CD14-positive monocyte (primary cell): ENCODE data around the gene SLC25A33. TPM values are rescaled to one million over a fixed set of nuclear protein-coding genes. Genes with fewer than 3 reads are reported as not detected.
A peak's percentile ranks its signal among the peaks of the same experiment; 100 is the strongest.

Source experiments
- DNase-seq, 3 donors: peaks; one replicate each; pipeline ENCODE4 v3.0.0-alpha.2; 2011 to 2022
- H2AFZ ChIP-seq: 2 replicates; pipeline ENCODE4 v1.6.0; 2012; ENCODE audit warnings: mild to moderate bottlenecking, low read depth, low read length, inconsistent platforms; ENCODE audit not compliant: insufficient read depth, poor library complexity, severe bottlenecking
- H3K27ac ChIP-seq, 2 donors: 1 replicate in 1 of 2; 2 replicates in 1 of 2; pipeline ENCODE4 v1.5.1; 2012 to 2013; ENCODE audit warnings: low read length in 2 of 2, control low read depth in 1 of 2, inconsistent platforms in 1 of 2, low read depth in 1 of 2, mild to moderate bottlenecking in 1 of 2
- H3K27me3 ChIP-seq, 2 donors: one replicate each; pipeline versions ENCODE4 v1.6.0 to v1.6.1; 2011 to 2013; ENCODE audit warnings: low read length in 2 of 2; ENCODE audit not compliant: control insufficient read depth in 2 of 2, insufficient read depth in 2 of 2
- H3K36me3 ChIP-seq, 2 donors: replicated peaks in 1 of 2; 1 replicate in 1 of 2; 2 replicates in 1 of 2; pipeline versions ENCODE4 v1.5.1 to v1.6.1; 2012 to 2013; ENCODE audit warnings: low read length in 2 of 2, control low read depth in 1 of 2, inconsistent platforms in 1 of 2, mild to moderate bottlenecking in 1 of 2; ENCODE audit not compliant: insufficient read depth in 2 of 2, control insufficient read depth in 1 of 2
- H3K4me1 ChIP-seq, 2 donors: 1 replicate in 1 of 2; 2 replicates in 1 of 2; pipeline versions ENCODE4 v1.5.1 to v1.6.1; 2012 to 2013; ENCODE audit warnings: low read length in 2 of 2, control low read depth in 1 of 2, inconsistent platforms in 1 of 2, mild to moderate bottlenecking in 1 of 2, moderate library complexity in 1 of 2; ENCODE audit not compliant: insufficient read depth in 2 of 2, control insufficient read depth in 1 of 2
- H3K4me2 ChIP-seq: replicated peaks from 2 replicates; pipeline ENCODE3; 2012; ENCODE audit warnings: low read length, moderate library complexity, mild to moderate bottlenecking; ENCODE audit not compliant: poor library complexity, severe bottlenecking; ENCODE audit errors: extremely low read depth
- H3K4me3 ChIP-seq, 3 experiments: fragments of 200-600 bp in 1 of 3; sonication (generic) in 1 of 3; replicated peaks in 1 of 3; 1 replicate in 2 of 3; 2 replicates in 1 of 3; pipeline ENCODE4 v1.5.1; 2011 to 2013; ENCODE audit warnings: low read length in 3 of 3, mild to moderate bottlenecking in 3 of 3, control low read depth in 2 of 3, low read depth in 2 of 3, inconsistent platforms in 1 of 3, moderate library complexity in 1 of 3
- H3K79me2 ChIP-seq: 2 replicates; pipeline ENCODE4 v1.6.0; 2012; ENCODE audit warnings: mild to moderate bottlenecking, control low read depth, inconsistent platforms, low read length, moderate library complexity; ENCODE audit not compliant: insufficient read depth
- H3K9ac ChIP-seq: 2 replicates; pipeline ENCODE4 v1.6.0; 2017; ENCODE audit warnings: low read length, mild to moderate bottlenecking; ENCODE audit not compliant: insufficient read depth, poor library complexity, severe bottlenecking
- H3K9me3 ChIP-seq, 2 donors: replicated peaks in 1 of 2; 1 replicate in 1 of 2; 2 replicates in 1 of 2; pipeline versions ENCODE4 v1.5.1 to v1.6.1; 2012 to 2013; ENCODE audit warnings: low read length in 2 of 2, control low read depth in 1 of 2; ENCODE audit not compliant: control insufficient read depth in 1 of 2, insufficient read depth in 1 of 2
- H4K20me1 ChIP-seq: 2 replicates; pipeline ENCODE4 v1.6.0; 2012; ENCODE audit warnings: mild to moderate bottlenecking, low read length, control low read depth, moderate library complexity; ENCODE audit not compliant: insufficient read depth
- H3K27ac Mint-ChIP-seq, 7 donors: one replicate each; pipeline ENCODE4 v1.8.0; 2020; ENCODE audit warnings: mild to moderate bottlenecking in 7 of 7, mixed read lengths in 7 of 7, moderate library complexity in 6 of 7, inconsistent platforms in 2 of 7
- H3K27me3 Mint-ChIP-seq, 3 donors: one replicate each; pipeline ENCODE4 v1.8.0; 2021 to 2022; ENCODE audit warnings: low read depth in 3 of 3, mild to moderate bottlenecking in 3 of 3, mixed read lengths in 3 of 3, moderate library complexity in 3 of 3, inconsistent platforms in 1 of 3
- H3K36me3 Mint-ChIP-seq, 2 donors: one replicate each; pipeline ENCODE4 v1.8.0; 2020; ENCODE audit warnings: mixed read lengths in 2 of 2, inconsistent platforms in 1 of 2, mild to moderate bottlenecking in 1 of 2
- H3K4me1 Mint-ChIP-seq: one replicate; pipeline ENCODE4 v1.8.0; 2020; ENCODE audit warnings: mild to moderate bottlenecking, mixed read lengths
- H3K4me3 Mint-ChIP-seq, 2 donors: one replicate each; pipeline ENCODE4 v1.8.0; 2020; ENCODE audit warnings: mild to moderate bottlenecking in 2 of 2, mixed read lengths in 2 of 2, moderate library complexity in 1 of 2
- H3K9me3 Mint-ChIP-seq, 7 donors: one replicate each; pipeline ENCODE4 v1.8.0; 2020 to 2022; ENCODE audit warnings: mixed read lengths in 7 of 7, mild to moderate bottlenecking in 6 of 7, moderate library complexity in 6 of 7, inconsistent platforms in 2 of 7
- WGBS: methylation state at CpG from one replicate; pipeline ENCODE4 v1.1.5; 2013; ENCODE audit warnings: missing lambda C conversion rate; ENCODE audit not compliant: insufficient coverage; 5-methylcytosine and 5-hydroxymethylcytosine counted together
- intact Hi-C, 2 donors: fragments of 100-400 bp; cut with micrococcal nuclease; formaldehyde crosslinking; loops; one replicate each; pipeline versions ENCODE4 v1.15.0 to v1.15.1; 2023
- polyA plus RNA-seq, 3 donors: library from polyadenylated mRNA; depleted of rRNA in 1 of 3; unstranded in 2 of 3; stranded (reverse) in 1 of 3; fragments of 300-500 nt in 2 of 3; fragments of >200 nt in 1 of 3; fragmentation: Illumina TruSeq in 2 of 3; gene quantifications; 1 replicate in 2 of 3; 2 replicates in 1 of 3; pipeline ENCODE4 v1.2.3, GENCODE V29; 2012 to 2021
- TF ChIP-seq, protein P1 (sequence below): fragments of 200-600 bp; IDR thresholded peaks from one replicate; pipeline ENCODE4 v1.8.0; 2022; ENCODE audit warnings: antibody characterized with exemption, mild to moderate bottlenecking

Gene SLC25A33
- polyA plus RNA-seq, 3 donors, result 2.3 to 6.4 (median 4.4) TPM

DNA sequence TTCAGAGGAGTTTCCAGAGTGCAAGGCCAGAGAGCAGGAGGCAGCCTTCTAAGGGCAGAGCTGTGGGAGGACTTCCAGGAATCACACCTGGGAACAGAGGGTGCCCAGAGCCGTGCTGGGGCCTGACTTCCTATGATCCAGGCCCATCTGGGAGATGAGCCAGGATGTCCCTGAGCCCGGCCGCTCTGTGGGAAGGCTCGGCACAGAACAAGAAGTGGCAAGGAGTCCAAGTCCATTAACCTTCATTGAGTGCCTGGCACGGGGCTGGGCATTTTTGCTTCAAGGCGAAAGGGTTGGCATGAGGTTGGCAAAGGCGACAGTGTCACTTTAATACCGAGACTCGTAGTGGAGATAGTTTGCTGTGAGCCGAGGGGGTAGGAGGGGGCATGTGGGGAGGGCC lies 67.7 kb downstream of the SLC25A33 start:
- Histone ChIP-seq H3K27ac (no peak overlapping the region), H3K36me3 (peaks cover 21 to 47% of the 10 kb centered on the region in 2 donors), H4K20me1 (no peaks in the 10 kb centered on the region), H3K9me3 (no peaks in the 10 kb centered on the region), H3K4me1 (no peaks in the 10 kb centered on the region), H3K9ac (no peak overlapping the region), H3K4me3 (no peak overlapping the region), H3K79me2 (no peaks in the 10 kb centered on the region), H3K4me2 (no peak overlapping the region), H3K27me3 (no peaks in the 10 kb centered on the region), H2AFZ (no peak overlapping the region)
- TF ChIP-seq, protein P1, sequence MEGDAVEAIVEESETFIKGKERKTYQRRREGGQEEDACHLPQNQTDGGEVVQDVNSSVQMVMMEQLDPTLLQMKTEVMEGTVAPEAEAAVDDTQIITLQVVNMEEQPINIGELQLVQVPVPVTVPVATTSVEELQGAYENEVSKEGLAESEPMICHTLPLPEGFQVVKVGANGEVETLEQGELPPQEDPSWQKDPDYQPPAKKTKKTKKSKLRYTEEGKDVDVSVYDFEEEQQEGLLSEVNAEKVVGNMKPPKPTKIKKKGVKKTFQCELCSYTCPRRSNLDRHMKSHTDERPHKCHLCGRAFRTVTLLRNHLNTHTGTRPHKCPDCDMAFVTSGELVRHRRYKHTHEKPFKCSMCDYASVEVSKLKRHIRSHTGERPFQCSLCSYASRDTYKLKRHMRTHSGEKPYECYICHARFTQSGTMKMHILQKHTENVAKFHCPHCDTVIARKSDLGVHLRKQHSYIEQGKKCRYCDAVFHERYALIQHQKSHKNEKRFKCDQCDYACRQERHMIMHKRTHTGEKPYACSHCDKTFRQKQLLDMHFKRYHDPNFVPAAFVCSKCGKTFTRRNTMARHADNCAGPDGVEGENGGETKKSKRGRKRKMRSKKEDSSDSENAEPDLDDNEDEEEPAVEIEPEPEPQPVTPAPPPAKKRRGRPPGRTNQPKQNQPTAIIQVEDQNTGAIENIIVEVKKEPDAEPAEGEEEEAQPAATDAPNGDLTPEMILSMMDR, result no peak
- intact Hi-C loops, result no loop called here
- no peak for DNase-seq
- Mint-ChIP-seq H3K27ac (no peak overlapping the region), H3K9me3 (no peaks in the 10 kb centered on the region), H3K36me3 (peaks cover 22 to 60% of the 10 kb centered on the region in 2 donors), H3K4me1 (no peaks in the 10 kb centered on the region), H3K4me3 (no peak overlapping the region), H3K27me3 (peaks cover 0 to 1% (median 0%) of the 10 kb centered on the region in 3 donors)
- WGBS, result 92% methylated on average over 5 of the region's 10 CpGs

DNA sequence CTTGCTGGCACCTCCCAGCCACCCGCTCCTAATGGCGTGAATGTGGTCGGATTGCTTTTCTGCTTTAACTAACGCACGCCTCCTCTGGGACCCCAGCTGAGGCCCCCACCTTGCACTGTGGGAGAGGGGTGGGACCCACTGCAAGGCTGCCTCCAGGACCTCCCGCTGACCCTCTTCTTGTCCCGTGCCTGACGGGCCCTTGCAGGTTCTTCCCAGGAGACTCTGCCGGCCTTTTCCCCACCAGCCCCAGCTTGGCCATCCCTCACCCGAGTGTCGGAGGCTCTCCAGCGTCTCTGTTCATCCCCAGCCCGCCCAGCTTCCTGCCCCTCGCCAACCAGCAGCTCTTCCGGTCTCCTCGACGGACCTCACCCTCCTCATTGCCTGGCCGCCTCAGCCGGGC lies 68.1 kb downstream of the SLC25A33 start:
- TF ChIP-seq, protein P1, result no peak
- Histone ChIP-seq H3K4me3 (no peak overlapping the region), H3K4me1 (no peaks in the 10 kb centered on the region), H3K27ac (no peak overlapping the region), H3K9ac (no peak overlapping the region), H3K79me2 (no peaks in the 10 kb centered on the region), H3K27me3 (no peaks in the 10 kb centered on the region), H4K20me1 (no peaks in the 10 kb centered on the region), H3K9me3 (no peaks in the 10 kb centered on the region), H2AFZ (no peak overlapping the region), H3K4me2 (no peak overlapping the region), H3K36me3 (peaks cover 17 to 45% of the 10 kb centered on the region in 2 donors)
- no peak overlapping the region for H3K4me3 Mint-ChIP-seq
- intact Hi-C loops, result no loop called here
- H3K27me3 Mint-ChIP-seq, result peaks cover 0 to 1% (median 0%) of the 10 kb centered on the region in 3 donors
- WGBS, result 92% methylated on average over 12 of the region's 19 CpGs
- no peak for DNase-seq
- peaks cover 21 to 59% of the 10 kb centered on the region in 2 donors for H3K36me3 Mint-ChIP-seq
- no peaks in the 10 kb centered on the region for H3K9me3 Mint-ChIP-seq
- H3K4me1 Mint-ChIP-seq, result no peaks in the 10 kb centered on the region
- H3K27ac Mint-ChIP-seq, result peak overlapping the region in 1 of 7 donors; percentile 57
